OCI-LY1 (cell line): ENCODE data around the gene INPP5A.

Experiments used
- H2AFZ ChIP-seq: fragments of 200-600 bp; sonication (generic), shearing (Covaris generic); 2 replicates; pipeline ENCODE4 v1.6.0; 2014; ENCODE audit warnings: antibody characterized with exemption, mild to moderate bottlenecking, low read length
- H3F3A ChIP-seq: fragments of 200-600 bp; sonication (generic), shearing (Covaris generic); 2 replicates; pipeline ENCODE4 v1.6.0; 2014; ENCODE audit warnings: mild to moderate bottlenecking, antibody characterized with exemption, low read length, moderate library complexity; ENCODE audit not compliant: insufficient read depth
- H3K27ac ChIP-seq: fragments of 200-600 bp; sonication (generic); 2 replicates; pipeline ENCODE4 v1.5.1; 2014; ENCODE audit warnings: low read length, mixed run types, mild to moderate bottlenecking, low read depth; ENCODE audit not compliant: poor library complexity, severe bottlenecking
- H3K27me3 ChIP-seq: fragments of 200-600 bp; sonication (generic); 2 replicates; pipeline ENCODE4 v1.6.0; 2014; ENCODE audit warnings: antibody characterized with exemption, mild to moderate bottlenecking, low read length, moderate library complexity; ENCODE audit not compliant: insufficient read depth
- H3K36me3 ChIP-seq: fragments of 200-600 bp; sonication (generic); 2 replicates; pipeline ENCODE4 v1.6.1; 2014; ENCODE audit warnings: mild to moderate bottlenecking, antibody characterized with exemption, low read length, moderate library complexity, mixed read lengths; ENCODE audit not compliant: insufficient read depth
- H3K4me1 ChIP-seq: fragments of 200-600 bp; sonication (generic); 2 replicates; pipeline ENCODE4 v1.5.1; 2014; ENCODE audit warnings: mild to moderate bottlenecking, low read length, moderate library complexity; ENCODE audit not compliant: insufficient read depth, severe bottlenecking
- H3K4me2 ChIP-seq: fragments of 200-600 bp; sonication (generic), shearing (Covaris generic); 2 replicates; pipeline ENCODE4 v1.6.1; 2014; ENCODE audit warnings: low read length
- H3K4me3 ChIP-seq: fragments of 200-600 bp; sonication (generic); 2 replicates; pipeline ENCODE4 v1.5.1; 2014; ENCODE audit warnings: low read length, low read depth, mild to moderate bottlenecking, mixed read lengths; ENCODE audit not compliant: poor library complexity, severe bottlenecking
- H3K79me2 ChIP-seq: fragments of 200-600 bp; shearing (Covaris generic); 2 replicates; pipeline ENCODE4 v1.6.1; 2016; ENCODE audit warnings: mixed run types, low read length, mixed read lengths; ENCODE audit not compliant: insufficient read depth
- H3K9ac ChIP-seq: fragments of 200-600 bp; sonication (generic), shearing (Covaris generic); 2 replicates; pipeline ENCODE4 v1.6.1; 2014; ENCODE audit warnings: mild to moderate bottlenecking, low read length, mixed read lengths
- H3K9me2 ChIP-seq: fragments of 200-600 bp; sonication (generic), shearing (Covaris generic); 2 replicates; pipeline ENCODE4 v1.6.1; 2014; ENCODE audit warnings: low read depth, mild to moderate bottlenecking, low read length, mixed read lengths
- H3K9me3 ChIP-seq: fragments of 200-600 bp; shearing (Covaris generic); 2 replicates; pipeline ENCODE4 v1.6.1; 2014; ENCODE audit warnings: low read length, mixed read lengths
- H4K20me1 ChIP-seq: fragments of 200-600 bp; sonication (generic), shearing (Covaris generic); 2 replicates; pipeline ENCODE4 v1.6.0; 2016; ENCODE audit warnings: mild to moderate bottlenecking, low read length; ENCODE audit not compliant: insufficient read depth
- CTCF ChIP-seq: fragments of 200-600 bp; sonication (generic), shearing (Covaris generic); IDR thresholded peaks from 2 replicates; pipeline ENCODE4 v1.5.1; 2017; ENCODE audit warnings: mild to moderate bottlenecking, antibody characterized with exemption, low read length, moderate library complexity, mixed read lengths
- EZH2 ChIP-seq: fragments of 200-600 bp; sonication (generic), shearing (Covaris generic); IDR thresholded peaks from 2 replicates; pipeline ENCODE4 v1.8.0; 2017; ENCODE audit warnings: borderline replicate concordance, mixed run types, mild to moderate bottlenecking, antibody characterized with exemption, low read length, moderate library complexity, mixed read lengths

INPP5A gene

GRCh38 chr10:132677096-132677472 lies 139.5 kb downstream of the INPP5A start:
- H3K79me2 ChIP-seq: no peaks in the 10 kb centered on the region
- no peak for TF ChIP-seq EZH2
- TF ChIP-seq CTCF: no peak
- H4K20me1 ChIP-seq: no peaks in the 10 kb centered on the region

GRCh38 chr10:132677473-132678227 lies 140.1 kb downstream of the INPP5A start:
- Histone ChIP-seq H3K4me2 (no peak overlapping the region), H3K79me2 (no peaks in the 10 kb centered on the region), H3K27me3 (no peaks in the 10 kb centered on the region), H3K9ac (no peak overlapping the region), H3K9me3 (no peaks in the 10 kb centered on the region), H3K36me3 (no peaks in the 10 kb centered on the region), H2AFZ (no peak overlapping the region), H3K4me1 (no peaks in the 10 kb centered on the region), H3K27ac (no peak overlapping the region), H3F3A (no peaks in the 10 kb centered on the region), H4K20me1 (no peaks in the 10 kb centered on the region), H3K4me3 (no peak overlapping the region), H3K9me2 (no peaks in the 10 kb centered on the region)
- no peak for TF ChIP-seq EZH2
- no peak for TF ChIP-seq CTCF

More at GRCh38 chr10:132677096-132677472, 139.5 kb downstream of the INPP5A start:
- Histone ChIP-seq H3K4me1 (no peaks in the 10 kb centered on the region), H3K9me3 (no peaks in the 10 kb centered on the region), H3K27me3 (no peaks in the 10 kb centered on the region), H3K4me3 (no peak overlapping the region), H3K4me2 (no peak overlapping the region), H3K27ac (no peak overlapping the region), H2AFZ (no peak overlapping the region), H3F3A (no peaks in the 10 kb centered on the region), H3K36me3 (no peaks in the 10 kb centered on the region), H3K9ac (no peak overlapping the region), H3K9me2 (no peaks in the 10 kb centered on the region)

GRCh38 chr10:132678436-132679216 lies 141.0 kb downstream of the INPP5A start:
- TF ChIP-seq EZH2: no peak
- TF ChIP-seq CTCF: no peak
- Histone ChIP-seq H3K9ac (no peak overlapping the region), H3K4me2 (no peak overlapping the region), H3K79me2 (no peaks in the 10 kb centered on the region), H3K4me3 (no peak overlapping the region), H4K20me1 (no peaks in the 10 kb centered on the region), H3K9me3 (no peaks in the 10 kb centered on the region), H3K27ac (no peak overlapping the region), H3K27me3 (no peaks in the 10 kb centered on the region), H2AFZ (no peak overlapping the region), H3K4me1 (no peaks in the 10 kb centered on the region), H3F3A (no peaks in the 10 kb centered on the region), H3K9me2 (no peaks in the 10 kb centered on the region), H3K36me3 (no peaks in the 10 kb centered on the region)
